Esophagus muscularis mucosa (tissue), 4 donors: ENCODE measurements around the gene PHF2.

Source experiments
- EP300 ChIP-seq: sonication (generic); formaldehyde crosslinking; IDR thresholded peaks from one replicate; pipeline ENCODE4 v1.6.1; 2017; ENCODE audit warnings: antibody characterized with exemption
- POLR2A ChIP-seq: fragments of 450-650 bp; IDR thresholded peaks from one replicate; pipeline ENCODE4 v1.6.1; 2017; ENCODE audit warnings: antibody characterized with exemption, moderate library complexity, mild to moderate bottlenecking, low read depth
- POLR2AphosphoS5 ChIP-seq, 2 donors: sonication (generic); formaldehyde crosslinking; IDR thresholded peaks; one replicate each; pipeline ENCODE4 v1.6.1; 2017; ENCODE audit warnings: antibody characterized with exemption in 2 of 2
- TF ChIP-seq, protein P1 (sequence below), 3 experiments: fragments of 200-600 bp in 2 of 3; fragments of 450-650 bp in 1 of 3; sonication (generic) in 2 of 3; IDR thresholded peaks; one replicate each; pipeline ENCODE4 v1.5.1; 2017 to 2019; ENCODE audit warnings: antibody characterized with exemption in 3 of 3, mild to moderate bottlenecking in 2 of 3, moderate library complexity in 1 of 3

DNA sequence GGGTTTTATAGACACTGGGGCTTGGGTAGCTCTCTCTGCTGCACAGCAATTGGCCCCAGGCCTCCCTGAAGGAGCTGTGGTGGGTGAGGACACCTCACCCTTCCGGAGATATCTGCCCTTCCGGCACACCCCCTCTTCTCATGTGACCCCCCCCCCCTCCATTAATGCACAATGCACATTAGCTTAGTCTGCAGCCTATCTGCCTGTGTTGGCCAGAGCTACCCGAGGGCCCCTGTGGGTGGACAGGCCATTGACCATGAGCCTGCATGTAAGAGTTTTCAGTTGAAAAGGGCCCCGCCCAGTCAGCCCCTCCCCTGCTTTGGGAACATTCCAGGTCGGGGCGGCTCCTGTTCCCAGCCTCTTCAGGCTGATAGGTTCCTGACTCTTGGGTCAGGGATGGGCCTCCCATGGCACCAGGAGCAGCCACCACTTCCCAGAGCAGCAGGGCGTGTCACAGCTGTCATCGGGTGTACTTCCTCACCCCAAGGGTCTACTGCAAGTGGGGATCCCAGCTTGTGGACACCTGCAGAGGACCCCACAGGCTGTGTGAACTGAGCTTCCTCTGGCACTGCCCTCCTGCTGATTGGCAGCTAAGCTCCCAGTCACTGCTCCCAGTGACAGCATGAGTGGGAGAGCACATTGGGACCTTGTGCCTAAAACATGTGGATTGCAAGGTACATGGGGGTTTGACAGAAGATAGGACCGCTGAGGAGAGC lies 17.8 kb downstream of the PHF2 start:
- no peak for TF ChIP-seq POLR2A
- TF ChIP-seq, protein P1, sequence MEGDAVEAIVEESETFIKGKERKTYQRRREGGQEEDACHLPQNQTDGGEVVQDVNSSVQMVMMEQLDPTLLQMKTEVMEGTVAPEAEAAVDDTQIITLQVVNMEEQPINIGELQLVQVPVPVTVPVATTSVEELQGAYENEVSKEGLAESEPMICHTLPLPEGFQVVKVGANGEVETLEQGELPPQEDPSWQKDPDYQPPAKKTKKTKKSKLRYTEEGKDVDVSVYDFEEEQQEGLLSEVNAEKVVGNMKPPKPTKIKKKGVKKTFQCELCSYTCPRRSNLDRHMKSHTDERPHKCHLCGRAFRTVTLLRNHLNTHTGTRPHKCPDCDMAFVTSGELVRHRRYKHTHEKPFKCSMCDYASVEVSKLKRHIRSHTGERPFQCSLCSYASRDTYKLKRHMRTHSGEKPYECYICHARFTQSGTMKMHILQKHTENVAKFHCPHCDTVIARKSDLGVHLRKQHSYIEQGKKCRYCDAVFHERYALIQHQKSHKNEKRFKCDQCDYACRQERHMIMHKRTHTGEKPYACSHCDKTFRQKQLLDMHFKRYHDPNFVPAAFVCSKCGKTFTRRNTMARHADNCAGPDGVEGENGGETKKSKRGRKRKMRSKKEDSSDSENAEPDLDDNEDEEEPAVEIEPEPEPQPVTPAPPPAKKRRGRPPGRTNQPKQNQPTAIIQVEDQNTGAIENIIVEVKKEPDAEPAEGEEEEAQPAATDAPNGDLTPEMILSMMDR (IDR thresholded peaks at IDR 0.05) = no peak
- no peak for TF ChIP-seq POLR2AphosphoS5 (IDR thresholded peaks at IDR 0.05)
- no peak for TF ChIP-seq EP300
